Upper lobe of left lung (tissue), 6 donors: ENCODE data around the gene THBS3. TPM values are rescaled to one million over a fixed set of nuclear protein-coding genes. Genes with fewer than 3 reads are reported as not detected.

ENCODE experiments used
- ATAC-seq, 2 donors: fragments of 200-7000 bp; cut with Tn5 transposase; one replicate each; pipeline ENCODE4 v1.9.1; 2022; ENCODE audit warnings: mild to moderate bottlenecking in 2 of 2, moderate library complexity in 2 of 2; ENCODE audit not compliant: low FRiP score in 2 of 2
- DNase-seq, 2 donors: peaks; one replicate each; pipeline ENCODE4 v3.0.0-alpha.2; 2019 to 2020
- H3K27ac ChIP-seq, 4 donors: fragments of 200-600 bp; sonication (generic); one replicate each; pipeline ENCODE4 v1.5.1; 2016 to 2019
- H3K27me3 ChIP-seq, 4 donors: fragments of 200-600 bp; sonication (generic); one replicate each; pipeline ENCODE4 v1.5.1; 2017 to 2019
- H3K36me3 ChIP-seq, 4 donors: fragments of 200-600 bp; sonication (generic); one replicate each; pipeline ENCODE4 v1.5.1; 2016 to 2019
- H3K4me1 ChIP-seq, 4 donors: fragments of 200-600 bp; sonication (generic); one replicate each; pipeline ENCODE4 v1.5.1; 2018 to 2019
- H3K4me3 ChIP-seq, 4 donors: fragments of 200-600 bp; sonication (generic); one replicate each; pipeline ENCODE4 v1.5.1; 2017 to 2019; ENCODE audit warnings: mild to moderate bottlenecking in 2 of 4, moderate library complexity in 1 of 4
- H3K9me3 ChIP-seq, 4 donors: fragments of 200-600 bp; sonication (generic); one replicate each; pipeline ENCODE4 v1.5.1; 2018 to 2019
- EP300 ChIP-seq, 4 donors: sonication (generic); formaldehyde crosslinking; IDR thresholded peaks; one replicate each; pipeline ENCODE4 v1.5.1; 2017; ENCODE audit warnings: antibody characterized with exemption in 4 of 4, control low read depth in 2 of 4
- POLR2A ChIP-seq, 4 donors: fragments of 450-650 bp; IDR thresholded peaks; one replicate each; pipeline ENCODE4 v1.5.1; 2016 to 2017; ENCODE audit warnings: antibody characterized with exemption in 4 of 4, mild to moderate bottlenecking in 2 of 4
- POLR2AphosphoS5 ChIP-seq, 2 donors: sonication (generic); formaldehyde crosslinking; IDR thresholded peaks; one replicate each; pipeline ENCODE4 v1.5.1; 2017; ENCODE audit warnings: antibody characterized with exemption in 2 of 2
- WGBS, 2 donors: methylation state at CpG; one replicate each; pipeline ENCODE4 v1.1.5; 2017 to 2018; 5-methylcytosine and 5-hydroxymethylcytosine counted together
- total RNA-seq, 6 donors: library from RNA; depleted of rRNA in 4 of 6; stranded (reverse); fragments of >200 nt in 4 of 6; gene quantifications; one replicate each; pipeline versions ENCODE4 v1.1.0 to v1.2.1, GENCODE V29; 2016 to 2021
- TF ChIP-seq, protein P1 (sequence below), 6 experiments: fragments of 450-650 bp in 4 of 6; fragments of 200-600 bp in 2 of 6; sonication (generic) in 2 of 6; IDR thresholded peaks; one replicate each; pipeline ENCODE4 v1.5.1; 2016 to 2019; ENCODE audit warnings: antibody characterized with exemption in 6 of 6
- donor health status: DM: no; HTN: no; CAD: no; lungs with moderate emphysema.
- donor health status: DM: no; HTN: yes; CAD: no; lungs with severe emphysema.

The THBS3 gene
- total RNA-seq, 6 donors from 2014 or later = 18.3 to 97.4 (median 27.6) TPM

DNA sequence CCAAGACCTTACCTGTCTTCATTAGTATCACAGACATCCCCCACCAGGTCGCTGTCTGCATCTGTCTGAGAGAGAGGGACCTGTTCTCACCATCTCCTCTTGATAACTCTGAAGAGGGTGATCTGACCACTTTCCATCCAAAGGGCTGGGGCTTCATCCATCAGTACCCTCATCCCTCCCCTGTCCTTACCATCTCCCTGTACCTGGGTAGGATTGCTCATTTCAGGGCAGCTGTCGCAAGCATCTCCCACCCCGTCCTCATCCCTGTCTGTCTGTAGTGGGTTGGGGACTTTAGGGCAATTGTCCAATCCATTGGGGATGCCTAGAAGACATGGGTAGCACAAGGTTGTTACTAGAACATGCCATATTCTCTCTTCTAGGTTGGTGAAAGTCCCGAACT is 7.9 kb downstream of the THBS3 start:
- no peaks in the 10 kb centered on the region for H3K9me3 ChIP-seq
- peaks cover 5 to 10% (median 8%) of the 10 kb centered on the region in 4 donors for H3K4me1 ChIP-seq
- WGBS, 2 donors = 84 to 86% methylated on average over 4 of the region's 4 CpGs
- no peak overlapping the region for H3K4me3 ChIP-seq
- ATAC-seq = no peak
- H3K36me3 ChIP-seq = peaks cover 0 to 14% (median 7%) of the 10 kb centered on the region in 4 donors
- TF ChIP-seq EP300 (IDR thresholded peaks at IDR 0.05) (no peak), POLR2AphosphoS5 (IDR thresholded peaks at IDR 0.05) (no peak), POLR2A (IDR thresholded peaks at IDR 0.05) (no peak)
- TF ChIP-seq, protein P1, sequence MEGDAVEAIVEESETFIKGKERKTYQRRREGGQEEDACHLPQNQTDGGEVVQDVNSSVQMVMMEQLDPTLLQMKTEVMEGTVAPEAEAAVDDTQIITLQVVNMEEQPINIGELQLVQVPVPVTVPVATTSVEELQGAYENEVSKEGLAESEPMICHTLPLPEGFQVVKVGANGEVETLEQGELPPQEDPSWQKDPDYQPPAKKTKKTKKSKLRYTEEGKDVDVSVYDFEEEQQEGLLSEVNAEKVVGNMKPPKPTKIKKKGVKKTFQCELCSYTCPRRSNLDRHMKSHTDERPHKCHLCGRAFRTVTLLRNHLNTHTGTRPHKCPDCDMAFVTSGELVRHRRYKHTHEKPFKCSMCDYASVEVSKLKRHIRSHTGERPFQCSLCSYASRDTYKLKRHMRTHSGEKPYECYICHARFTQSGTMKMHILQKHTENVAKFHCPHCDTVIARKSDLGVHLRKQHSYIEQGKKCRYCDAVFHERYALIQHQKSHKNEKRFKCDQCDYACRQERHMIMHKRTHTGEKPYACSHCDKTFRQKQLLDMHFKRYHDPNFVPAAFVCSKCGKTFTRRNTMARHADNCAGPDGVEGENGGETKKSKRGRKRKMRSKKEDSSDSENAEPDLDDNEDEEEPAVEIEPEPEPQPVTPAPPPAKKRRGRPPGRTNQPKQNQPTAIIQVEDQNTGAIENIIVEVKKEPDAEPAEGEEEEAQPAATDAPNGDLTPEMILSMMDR (IDR thresholded peaks at IDR 0.05) = no peak
- DNase-seq = no peak
- no peak overlapping the region for H3K27ac ChIP-seq
- H3K27me3 ChIP-seq = no peaks in the 10 kb centered on the region

DNA sequence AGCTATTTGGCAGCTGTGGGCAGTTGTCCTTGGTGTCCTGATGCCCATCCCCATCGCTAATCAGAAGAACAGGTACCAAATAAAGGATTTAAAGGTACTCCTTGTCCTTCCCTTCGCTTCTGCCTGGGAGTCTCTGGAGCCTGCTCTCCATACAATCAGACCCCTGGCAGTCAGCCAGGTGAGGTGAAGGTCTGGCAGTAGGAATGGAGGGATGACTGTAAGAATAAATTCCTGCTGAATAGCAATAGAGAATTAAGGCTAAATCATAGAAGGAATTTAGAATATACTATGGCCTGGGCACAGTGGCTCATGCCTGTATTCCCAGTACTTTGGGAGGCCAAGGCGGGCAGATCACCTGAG is 9.2 kb downstream of the THBS3 start:
- 85 to 95% methylated on average over 3 of the region's 3 CpGs for WGBS, 2 donors
- Histone ChIP-seq H3K27ac (no peak overlapping the region), H3K36me3 (peaks cover 0 to 14% (median 7%) of the 10 kb centered on the region in 4 donors), H3K9me3 (no peaks in the 10 kb centered on the region), H3K27me3 (no peaks in the 10 kb centered on the region), H3K4me3 (no peak overlapping the region), H3K4me1 (peaks cover 17 to 21% (median 20%) of the 10 kb centered on the region in 4 donors)
- ATAC-seq (no peak), DNase-seq (no peak)
- TF ChIP-seq EP300 (IDR thresholded peaks at IDR 0.05) = no peak
- no peak for TF ChIP-seq POLR2AphosphoS5 (IDR thresholded peaks at IDR 0.05)
- TF ChIP-seq POLR2A (IDR thresholded peaks at IDR 0.05) = no peak
- TF ChIP-seq, protein P1 (IDR thresholded peaks at IDR 0.05) = no peak

DNA sequence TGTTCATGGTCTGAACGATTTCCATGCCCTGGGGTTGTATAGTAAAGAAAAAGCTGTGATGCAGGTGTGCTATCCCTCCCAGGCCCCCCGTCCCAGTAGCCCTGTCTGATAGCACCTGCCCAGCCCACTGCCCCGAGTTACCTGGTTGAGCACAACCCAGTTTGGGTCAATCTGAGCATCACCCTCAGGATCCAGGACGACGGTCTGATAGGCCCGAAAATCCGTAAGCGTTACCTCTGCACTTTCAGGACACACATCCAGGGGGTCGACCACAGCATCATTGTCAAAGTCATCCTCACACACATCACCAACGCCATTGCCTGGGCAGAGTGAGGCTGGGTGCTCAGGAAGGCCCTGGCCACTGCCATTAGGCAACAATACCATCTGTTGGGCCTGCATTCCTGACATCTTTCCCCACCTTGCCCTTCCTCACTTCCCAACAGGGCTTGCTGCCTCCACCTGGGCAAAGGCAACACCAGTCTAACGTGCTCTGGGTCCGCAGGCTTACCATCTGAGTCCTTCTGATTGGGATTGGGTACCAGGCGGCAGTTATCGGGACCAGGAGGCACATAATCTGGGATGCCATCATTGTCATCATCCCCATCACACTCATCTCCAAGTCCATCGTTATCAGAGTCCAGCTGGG is 9.7 kb downstream of the THBS3 start:
- ATAC-seq = no peak
- Histone ChIP-seq H3K9me3 (no peaks in the 10 kb centered on the region), H3K4me1 (peaks cover 21 to 26% (median 22%) of the 10 kb centered on the region in 4 donors), H3K36me3 (peaks cover 0 to 14% (median 7%) of the 10 kb centered on the region in 4 donors), H3K4me3 (no peak overlapping the region), H3K27ac (no peak overlapping the region), H3K27me3 (no peaks in the 10 kb centered on the region)
- WGBS, 2 donors = 90 to 95% methylated on average over 15 of the region's 15 CpGs
- DNase-seq = no peak
- TF ChIP-seq POLR2AphosphoS5 (IDR thresholded peaks at IDR 0.05) (no peak), EP300 (IDR thresholded peaks at IDR 0.05) (no peak), POLR2A (IDR thresholded peaks at IDR 0.05) (no peak)
- TF ChIP-seq, protein P1 (IDR thresholded peaks at IDR 0.05) = no peak

DNA sequence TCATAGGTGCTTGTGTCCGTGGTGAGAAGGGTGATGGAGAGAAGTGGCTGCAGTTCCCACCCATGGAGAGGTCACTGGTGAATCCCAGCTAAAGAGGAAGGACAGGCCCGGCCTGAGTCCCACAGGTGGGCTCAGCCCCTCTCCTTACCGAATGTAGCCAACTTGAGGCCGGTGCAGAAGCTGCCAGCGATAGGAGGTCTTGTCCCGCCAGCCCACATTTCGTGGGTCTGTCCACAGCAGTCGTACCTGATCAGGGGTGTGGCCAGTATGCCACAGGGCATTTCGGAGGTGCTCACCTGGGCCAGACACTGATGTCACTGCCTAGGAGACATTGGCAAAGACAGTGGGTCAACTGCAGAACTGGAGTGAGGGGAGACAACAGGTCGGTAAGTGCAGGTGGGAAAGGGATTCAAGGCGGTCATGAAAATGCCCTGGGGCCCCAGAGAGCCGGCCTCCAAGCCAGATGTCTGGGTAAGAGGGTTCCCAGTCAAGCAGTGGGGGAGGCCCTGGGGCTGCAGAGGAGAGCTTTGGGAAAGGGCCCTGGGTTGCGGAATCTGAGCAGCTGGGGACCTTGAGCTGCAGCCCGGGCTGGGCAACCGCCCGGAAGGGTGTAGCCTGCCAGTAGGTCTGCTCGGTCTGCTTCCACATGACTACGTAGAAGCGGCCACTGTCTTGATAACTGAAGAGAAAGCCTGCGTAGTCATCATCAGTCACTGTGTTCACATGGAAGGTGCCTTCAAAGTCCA is 10.6 kb downstream of the THBS3 start:
- TF ChIP-seq EP300 (IDR thresholded peaks at IDR 0.05) (no peak), POLR2A (IDR thresholded peaks at IDR 0.05) (no peak), POLR2AphosphoS5 (IDR thresholded peaks at IDR 0.05) (no peak)
- TF ChIP-seq, protein P1 (IDR thresholded peaks at IDR 0.05) = no peak
- WGBS, 2 donors = 93 to 94% methylated on average over 19 to 20 of the region's 20 CpGs

More for the DNA sequence above, 10.6 kb downstream of the THBS3 start:
- DNase-seq = no peak
- no peaks in the 10 kb centered on the region for H3K9me3 ChIP-seq
- no peak overlapping the region for H3K27ac ChIP-seq
- no peaks in the 10 kb centered on the region for H3K27me3 ChIP-seq
- no peak overlapping the region for H3K4me3 ChIP-seq
- H3K36me3 ChIP-seq = peaks cover 0 to 14% (median 7%) of the 10 kb centered on the region in 4 donors
- ATAC-seq = no peak
- peaks cover 23 to 32% (median 27%) of the 10 kb centered on the region in 4 donors for H3K4me1 ChIP-seq
